ENCODE results near the gene GALT.

DNA sequence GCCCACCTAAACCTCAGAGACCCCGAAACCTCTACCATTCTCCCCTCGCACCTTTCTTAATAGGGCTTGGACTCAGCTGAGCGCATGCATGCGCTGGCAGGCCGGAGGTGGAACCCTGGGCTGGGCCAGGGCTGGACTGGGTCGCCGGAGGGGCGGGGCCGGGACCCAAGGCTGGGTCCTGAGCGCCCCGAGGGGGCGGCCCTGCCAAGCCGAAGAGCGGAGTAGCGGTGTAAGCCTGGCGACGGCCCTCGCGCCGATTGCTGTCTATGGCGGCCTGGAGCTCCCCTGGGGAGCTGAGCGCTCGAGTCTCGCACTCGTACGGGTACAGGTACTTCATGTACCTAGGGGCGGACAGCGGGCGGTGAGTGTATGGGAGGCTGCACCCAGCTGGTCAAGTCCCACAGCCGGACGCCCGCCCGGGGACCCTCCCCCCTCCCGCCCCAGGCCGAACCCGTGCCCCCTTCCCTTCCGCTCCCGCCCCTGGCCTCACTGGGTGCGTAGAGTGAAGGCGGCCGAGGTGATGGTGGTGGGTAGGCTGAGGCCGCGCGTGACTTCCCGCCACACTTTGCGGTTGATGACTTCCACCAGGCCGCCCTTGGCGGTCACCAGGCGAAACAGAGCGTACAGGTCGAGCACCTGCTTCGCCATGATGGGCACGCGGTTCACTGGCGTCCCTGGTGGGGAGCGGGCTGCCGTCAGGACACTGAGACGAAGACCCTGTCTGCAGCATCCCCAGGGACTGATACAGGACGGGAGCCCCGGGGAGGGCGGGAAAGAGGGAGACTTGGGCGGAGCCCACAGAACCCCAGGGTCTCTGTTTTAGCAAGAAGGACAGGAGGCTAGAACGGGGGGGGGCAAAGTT, 22.9 kb upstream of the GALT start:
- no peak for TF ChIP-seq POLR2A (IDR thresholded peaks at IDR 0.05)
- TF ChIP-seq, protein P1, sequence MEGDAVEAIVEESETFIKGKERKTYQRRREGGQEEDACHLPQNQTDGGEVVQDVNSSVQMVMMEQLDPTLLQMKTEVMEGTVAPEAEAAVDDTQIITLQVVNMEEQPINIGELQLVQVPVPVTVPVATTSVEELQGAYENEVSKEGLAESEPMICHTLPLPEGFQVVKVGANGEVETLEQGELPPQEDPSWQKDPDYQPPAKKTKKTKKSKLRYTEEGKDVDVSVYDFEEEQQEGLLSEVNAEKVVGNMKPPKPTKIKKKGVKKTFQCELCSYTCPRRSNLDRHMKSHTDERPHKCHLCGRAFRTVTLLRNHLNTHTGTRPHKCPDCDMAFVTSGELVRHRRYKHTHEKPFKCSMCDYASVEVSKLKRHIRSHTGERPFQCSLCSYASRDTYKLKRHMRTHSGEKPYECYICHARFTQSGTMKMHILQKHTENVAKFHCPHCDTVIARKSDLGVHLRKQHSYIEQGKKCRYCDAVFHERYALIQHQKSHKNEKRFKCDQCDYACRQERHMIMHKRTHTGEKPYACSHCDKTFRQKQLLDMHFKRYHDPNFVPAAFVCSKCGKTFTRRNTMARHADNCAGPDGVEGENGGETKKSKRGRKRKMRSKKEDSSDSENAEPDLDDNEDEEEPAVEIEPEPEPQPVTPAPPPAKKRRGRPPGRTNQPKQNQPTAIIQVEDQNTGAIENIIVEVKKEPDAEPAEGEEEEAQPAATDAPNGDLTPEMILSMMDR (IDR thresholded peaks at IDR 0.05) = no peak
